ENCODE measurements around the gene TRIM75.

The TRIM75 gene

DNA sequence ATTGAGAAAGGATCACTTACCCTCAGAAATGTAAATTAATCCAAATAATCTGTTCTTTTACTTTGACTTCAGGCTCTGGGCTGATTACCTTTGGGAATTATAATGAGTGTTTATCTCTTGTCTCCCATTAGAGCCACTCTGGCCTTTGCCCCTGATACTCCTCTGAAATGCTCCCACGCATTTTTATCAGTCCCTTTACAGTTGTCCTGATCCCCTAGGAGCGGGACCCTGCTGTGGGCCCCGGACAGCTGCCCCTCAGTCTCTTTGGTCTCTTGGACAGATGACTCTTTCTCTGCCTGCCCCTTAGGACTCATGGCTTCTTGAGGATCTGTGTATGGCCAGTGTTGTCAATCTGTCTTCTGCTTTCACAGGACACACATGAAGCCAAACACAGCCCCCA lies 1.0 kb upstream of the TRIM75 start:
- Histone ChIP-seq H3K27me3 (ENCODE audit: insufficient read depth, low read length, poor library complexity) (no peaks in the 10 kb centered on the region), H2AFZ (ENCODE audit: low read depth, low read length) (no peak overlapping the region), H3K9me3 (ENCODE audit: insufficient read depth, low read length, severe bottlenecking) (no peaks in the 10 kb centered on the region), H3K4me2 (ENCODE audit: insufficient read depth, low read length) (no peak overlapping the region), H3K4me1 (ENCODE audit: insufficient read depth, low read length) (no peaks in the 10 kb centered on the region), H3K27ac (ENCODE audit: low read length) (no peak overlapping the region), H3K9ac (ENCODE audit: low read depth, low read length) (no peak overlapping the region), H3K36me3 (ENCODE audit: insufficient read depth, low read length) (no peaks in the 10 kb centered on the region), H3K4me3 (ENCODE audit: low read depth in 1 of 2, low read length in 2 of 2) (no peak overlapping the region), H3K79me2 (ENCODE audit: insufficient read depth, low read length) (no peaks in the 10 kb centered on the region), H4K20me1 (ENCODE audit: insufficient read depth, low read length) (no peaks in the 10 kb centered on the region)
- DNase-seq (no peak), ATAC-seq (ENCODE audit: insufficient read depth, low read depth) (no peak)
- TF ChIP-seq EZH2 (IDR thresholded peaks at IDR 0.05; ENCODE audit: borderline replicate concordance, low read depth, low read length, severe bottlenecking): no peak
- TF ChIP-seq, protein P1, sequence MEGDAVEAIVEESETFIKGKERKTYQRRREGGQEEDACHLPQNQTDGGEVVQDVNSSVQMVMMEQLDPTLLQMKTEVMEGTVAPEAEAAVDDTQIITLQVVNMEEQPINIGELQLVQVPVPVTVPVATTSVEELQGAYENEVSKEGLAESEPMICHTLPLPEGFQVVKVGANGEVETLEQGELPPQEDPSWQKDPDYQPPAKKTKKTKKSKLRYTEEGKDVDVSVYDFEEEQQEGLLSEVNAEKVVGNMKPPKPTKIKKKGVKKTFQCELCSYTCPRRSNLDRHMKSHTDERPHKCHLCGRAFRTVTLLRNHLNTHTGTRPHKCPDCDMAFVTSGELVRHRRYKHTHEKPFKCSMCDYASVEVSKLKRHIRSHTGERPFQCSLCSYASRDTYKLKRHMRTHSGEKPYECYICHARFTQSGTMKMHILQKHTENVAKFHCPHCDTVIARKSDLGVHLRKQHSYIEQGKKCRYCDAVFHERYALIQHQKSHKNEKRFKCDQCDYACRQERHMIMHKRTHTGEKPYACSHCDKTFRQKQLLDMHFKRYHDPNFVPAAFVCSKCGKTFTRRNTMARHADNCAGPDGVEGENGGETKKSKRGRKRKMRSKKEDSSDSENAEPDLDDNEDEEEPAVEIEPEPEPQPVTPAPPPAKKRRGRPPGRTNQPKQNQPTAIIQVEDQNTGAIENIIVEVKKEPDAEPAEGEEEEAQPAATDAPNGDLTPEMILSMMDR (IDR thresholded peaks at IDR 0.05; ENCODE audit: borderline replicate concordance, extremely low read depth, low read length, poor library complexity, severe bottlenecking): no peak

DNA sequence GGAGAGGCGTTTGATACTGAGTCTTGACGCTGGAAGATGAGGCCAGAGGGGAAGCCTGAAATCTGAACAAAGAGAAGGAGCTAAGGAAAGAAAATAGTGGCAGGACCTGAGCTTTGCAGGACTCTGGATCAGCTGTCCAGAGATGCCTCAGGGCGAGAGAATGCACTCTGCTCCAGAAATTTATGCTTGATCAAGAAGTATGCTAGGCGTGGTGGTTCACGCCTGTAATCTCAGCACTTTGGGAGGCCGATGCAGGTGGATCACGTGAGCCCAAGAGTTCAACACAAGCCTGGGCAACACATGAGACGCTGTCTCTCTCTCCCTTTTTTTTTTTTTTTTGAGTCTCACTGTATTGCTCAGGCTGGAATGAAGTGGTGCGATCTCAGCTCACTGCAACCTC lies 1.9 kb downstream of the TRIM75 start:
- TF ChIP-seq, protein P1 (IDR thresholded peaks at IDR 0.05; ENCODE audit: borderline replicate concordance, extremely low read depth, low read length, poor library complexity, severe bottlenecking): no peak
- no peak for TF ChIP-seq EZH2 (IDR thresholded peaks at IDR 0.05; ENCODE audit: borderline replicate concordance, low read depth, low read length, severe bottlenecking)
- Histone ChIP-seq H3K27me3 (ENCODE audit: insufficient read depth, low read length, poor library complexity) (peaks cover 6% of the 10 kb centered on the region), H2AFZ (ENCODE audit: low read depth, low read length) (no peak overlapping the region), H4K20me1 (ENCODE audit: insufficient read depth, low read length) (no peaks in the 10 kb centered on the region), H3K27ac (ENCODE audit: low read length) (no peak overlapping the region), H3K9ac (ENCODE audit: low read depth, low read length) (no peak overlapping the region), H3K4me2 (ENCODE audit: insufficient read depth, low read length) (no peak overlapping the region), H3K4me3 (ENCODE audit: low read depth in 1 of 2, low read length in 2 of 2) (no peak overlapping the region), H3K36me3 (ENCODE audit: insufficient read depth, low read length) (no peaks in the 10 kb centered on the region), H3K4me1 (ENCODE audit: insufficient read depth, low read length) (no peaks in the 10 kb centered on the region), H3K9me3 (ENCODE audit: insufficient read depth, low read length, severe bottlenecking) (no peaks in the 10 kb centered on the region), H3K79me2 (ENCODE audit: insufficient read depth, low read length) (no peaks in the 10 kb centered on the region)
- no peak for ATAC-seq (ENCODE audit: insufficient read depth, low read depth)
- no peak for DNase-seq

DNA sequence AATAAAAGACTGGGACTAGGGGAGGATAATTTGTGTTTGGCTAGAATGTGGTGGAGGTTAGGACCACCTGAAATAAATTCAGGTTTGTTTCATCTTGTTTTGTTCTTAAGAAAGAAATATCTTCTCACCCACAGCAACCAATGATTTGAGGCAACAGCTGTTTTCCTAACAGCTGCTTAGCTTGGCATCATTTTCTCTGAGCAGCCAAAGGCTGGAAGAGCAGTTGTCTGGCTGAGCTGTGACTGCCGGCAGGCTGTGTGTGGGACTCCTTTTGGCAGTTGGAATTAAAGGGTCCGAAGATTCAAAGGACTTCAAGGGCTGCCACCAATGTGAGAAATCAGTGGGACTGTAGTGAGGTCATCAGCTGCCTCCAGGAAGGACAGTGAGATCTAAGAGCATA lies 5.0 kb downstream of the TRIM75 start:
- no peak for TF ChIP-seq EZH2 (IDR thresholded peaks at IDR 0.05; ENCODE audit: borderline replicate concordance, low read depth, low read length, severe bottlenecking)
- TF ChIP-seq, protein P1 (IDR thresholded peaks at IDR 0.05; ENCODE audit: borderline replicate concordance, extremely low read depth, low read length, poor library complexity, severe bottlenecking): no peak
- H3K4me1 ChIP-seq (ENCODE audit: insufficient read depth, low read length): no peaks in the 10 kb centered on the region
- DNase-seq (no peak), ATAC-seq (ENCODE audit: insufficient read depth, low read depth) (no peak)
- H3K27me3 ChIP-seq (ENCODE audit: insufficient read depth, low read length, poor library complexity): peaks cover 6% of the 10 kb centered on the region
- no peak overlapping the region for H3K4me2 ChIP-seq (ENCODE audit: insufficient read depth, low read length)
- no peaks in the 10 kb centered on the region for H3K9me3 ChIP-seq (ENCODE audit: insufficient read depth, low read length, severe bottlenecking)
- H2AFZ ChIP-seq (ENCODE audit: low read depth, low read length): no peak overlapping the region
- H3K36me3 ChIP-seq (ENCODE audit: insufficient read depth, low read length): no peaks in the 10 kb centered on the region
- no peak overlapping the region for H3K27ac ChIP-seq (ENCODE audit: low read length)
- no peak overlapping the region for H3K4me3 ChIP-seq (ENCODE audit: low read depth in 1 of 2, low read length in 2 of 2)
- no peak overlapping the region for H3K9ac ChIP-seq (ENCODE audit: low read depth, low read length)
- no peaks in the 10 kb centered on the region for H3K79me2 ChIP-seq (ENCODE audit: insufficient read depth, low read length)
- no peaks in the 10 kb centered on the region for H4K20me1 ChIP-seq (ENCODE audit: insufficient read depth, low read length)

DNA sequence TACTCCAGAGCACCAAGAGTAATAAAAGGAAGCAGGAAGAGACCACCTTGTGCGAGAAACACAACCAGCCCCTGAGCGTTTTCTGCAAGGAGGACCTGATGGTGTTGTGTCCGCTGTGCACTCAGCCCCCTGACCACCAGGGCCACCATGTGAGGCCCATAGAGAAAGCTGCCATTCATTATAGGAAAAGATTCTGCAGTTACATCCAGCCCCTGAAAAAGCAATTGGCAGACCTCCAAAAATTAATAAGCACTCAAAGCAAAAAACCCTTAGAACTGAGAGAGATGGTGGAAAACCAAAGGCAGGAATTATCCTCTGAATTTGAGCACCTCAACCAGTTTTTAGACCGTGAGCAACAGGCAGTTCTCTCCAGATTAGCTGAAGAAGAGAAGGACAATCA lies 5.7 kb downstream of the TRIM75 start:
- H3K4me3 ChIP-seq (ENCODE audit: low read depth in 1 of 2, low read length in 2 of 2): no peak overlapping the region
- H3K9ac ChIP-seq (ENCODE audit: low read depth, low read length): no peak overlapping the region
- H3K4me2 ChIP-seq (ENCODE audit: insufficient read depth, low read length): no peak overlapping the region
- no peaks in the 10 kb centered on the region for H4K20me1 ChIP-seq (ENCODE audit: insufficient read depth, low read length)
- no peaks in the 10 kb centered on the region for H3K9me3 ChIP-seq (ENCODE audit: insufficient read depth, low read length, severe bottlenecking)
- H3K4me1 ChIP-seq (ENCODE audit: insufficient read depth, low read length): no peaks in the 10 kb centered on the region
- no peaks in the 10 kb centered on the region for H3K79me2 ChIP-seq (ENCODE audit: insufficient read depth, low read length)
- TF ChIP-seq, protein P1 (IDR thresholded peaks at IDR 0.05; ENCODE audit: borderline replicate concordance, extremely low read depth, low read length, poor library complexity, severe bottlenecking): no peak
- TF ChIP-seq EZH2 (IDR thresholded peaks at IDR 0.05; ENCODE audit: borderline replicate concordance, low read depth, low read length, severe bottlenecking): no peak
- no peaks in the 10 kb centered on the region for H3K36me3 ChIP-seq (ENCODE audit: insufficient read depth, low read length)
- peaks cover 6% of the 10 kb centered on the region for H3K27me3 ChIP-seq (ENCODE audit: insufficient read depth, low read length, poor library complexity)
- DNase-seq (no peak), ATAC-seq (ENCODE audit: insufficient read depth, low read depth) (no peak)
- H3K27ac ChIP-seq (ENCODE audit: low read length): no peak overlapping the region
- no peak overlapping the region for H2AFZ ChIP-seq (ENCODE audit: low read depth, low read length)

Measured in DND-41 (cell line).